Non-pigmented ciliary epithelial cell (primary cell): ENCODE measurements around the gene CYP2A13.
A peak's percentile ranks its signal among the peaks of the same experiment; 100 is the strongest.
"Not testable (repeated sequence)": the region's sequence is repeated elsewhere in the genome, so short reads cannot be mapped to it uniquely, and the experiment has no call there.

Experiments
- DNase-seq: peaks from one replicate; pipeline ENCODE4 v3.0.0-alpha.2; 2010; ENCODE audit warnings: low read depth

The CYP2A13 gene

GRCh38 chr19:41120929-41121911 lies 33.0 kb downstream of the CYP2A13 start:
- DNase-seq: not testable (repeated sequence)

GRCh38 chr19:41122846-41123245 lies 34.6 kb downstream of the CYP2A13 start:
- not testable (repeated sequence) for DNase-seq

GRCh38 chr19:41123716-41124294 lies 35.6 kb downstream of the CYP2A13 start:
- DNase-seq: no peak

GRCh38 chr19:41126765-41127203 lies 38.5 kb downstream of the CYP2A13 start:
- DNase-seq: not testable (repeated sequence)

- DNase-seq: not testable (repeated sequence)
These were observed 39.1 kb downstream of the CYP2A13 start for GRCh38 chr19:41127362-41127761.

- peak; percentile 22 for DNase-seq
These were observed 39.6 kb downstream of the CYP2A13 start for GRCh38 chr19:41127801-41128300.

GRCh38 chr19:41128692-41129091 lies 40.4 kb downstream of the CYP2A13 start:
- no peak for DNase-seq

- no peak for DNase-seq
These were observed 42.9 kb downstream of the CYP2A13 start for GRCh38 chr19:41131186-41131585.

- no peak for DNase-seq
These were observed 45.0 kb downstream of the CYP2A13 start for GRCh38 chr19:41133260-41133659.

- no peak for DNase-seq
These were observed 46.4 kb downstream of the CYP2A13 start for GRCh38 chr19:41134616-41135015.

GRCh38 chr19:41135390-41136384 lies 47.4 kb downstream of the CYP2A13 start:
- DNase-seq: not testable (repeated sequence)

GRCh38 chr19:41136636-41137455 lies 48.6 kb downstream of the CYP2A13 start:
- no peak for DNase-seq

GRCh38 chr19:41144403-41144802 lies 56.2 kb downstream of the CYP2A13 start:
- peak; percentile 30 for DNase-seq
